ENCODE data around the gene RECK. TPM values are rescaled to one million over a fixed set of nuclear protein-coding genes. Genes with fewer than 3 reads are reported as not detected.
"Not testable (repeated sequence)": the region's sequence is repeated elsewhere in the genome, so short reads cannot be mapped to it uniquely, and the experiment has no call there.

The RECK gene
- total and polyA plus RNA-seq, 7 donors, result 1.4 to 8.0 (median 2.0) TPM

- no peaks in the 10 kb centered on the region for H3K9me3 ChIP-seq
- H3K27ac ChIP-seq, result no peak overlapping the region
- TF ChIP-seq CTCF (IDR thresholded peaks at IDR 0.05), result no peak
- H3K4me3 ChIP-seq, result no peak overlapping the region
- H3K27me3 ChIP-seq (ENCODE audit: insufficient read depth in 3 of 3, low read length in 2 of 3), result no peaks in the 10 kb centered on the region
- 61 to 65% (median 63%) methylated on average over 8 of the region's 8 CpGs for WGBS, 3 donors
- no peaks in the 10 kb centered on the region for H3K4me1 ChIP-seq
- peaks cover 0 to under 1% of the 10 kb centered on the region in 2 donors for H3K36me3 ChIP-seq (ENCODE audit: insufficient read depth in 1 of 2, low read depth in 1 of 2)
- intact Hi-C loops (cut with DNase I), result loop anchor here in 1 of 2 donors (10.0 kb wide), 1 partner anchor 64 kb away; no protein-coding TSS in a partner anchor
- ATAC-seq, result no peak
- no peak for DNase-seq
These were observed 91.6 kb downstream of the RECK start for GRCh38 chr9:36128349-36128748.

- DNase-seq (no peak), ATAC-seq (no peak)
- Histone ChIP-seq H3K27me3 (ENCODE audit: insufficient read depth in 3 of 3, low read length in 2 of 3) (no peaks in the 10 kb centered on the region), H3K36me3 (ENCODE audit: insufficient read depth in 1 of 2, low read depth in 1 of 2) (no peaks in the 10 kb centered on the region), H3K4me1 (no peaks in the 10 kb centered on the region), H3K4me3 (no peak overlapping the region), H3K27ac (no peak overlapping the region), H3K9me3 (no peaks in the 10 kb centered on the region)
- no peak for TF ChIP-seq CTCF (IDR thresholded peaks at IDR 0.05)
- intact Hi-C loops (cut with DNase I), result loop anchor here in 1 of 2 donors (10.0 kb wide), 1 partner anchor 64 kb away; no protein-coding TSS in a partner anchor
- 89 to 92% (median 91%) methylated on average over 12 of the region's 12 CpGs for WGBS, 3 donors
These were observed 92.4 kb downstream of the RECK start for GRCh38 chr9:36129139-36129538.

GRCh38 chr9:36131666-36132065 lies 95.0 kb downstream of the RECK start:
- H3K27ac ChIP-seq; H3K9me3 ChIP-seq; H3K4me1 ChIP-seq; H3K36me3 ChIP-seq (ENCODE audit: insufficient read depth in 1 of 2, low read depth in 1 of 2); ATAC-seq; DNase-seq; intact Hi-C loops (cut with DNase I); H3K4me3 ChIP-seq: not testable (repeated sequence)
- WGBS, 3 donors, result 88 to 89% (median 88%) methylated on average over 7 of the region's 7 CpGs
- H3K27me3 ChIP-seq (ENCODE audit: insufficient read depth in 3 of 3, low read length in 2 of 3), result peaks cover 0 to 14% (median 0%) of the 10 kb centered on the region in 3 donors

GRCh38 chr9:36132086-36132485 lies 95.4 kb downstream of the RECK start:
- no peak for TF ChIP-seq CTCF (IDR thresholded peaks at IDR 0.05)
- Histone ChIP-seq H3K4me3 (no peak overlapping the region), H3K9me3 (no peaks in the 10 kb centered on the region), H3K4me1 (peaks cover 3% of the 10 kb centered on the region), H3K36me3 (ENCODE audit: insufficient read depth in 1 of 2, low read depth in 1 of 2) (no peaks in the 10 kb centered on the region), H3K27ac (no peak overlapping the region), H3K27me3 (ENCODE audit: insufficient read depth in 3 of 3, low read length in 2 of 3) (peaks cover 0 to 18% (median 0%) of the 10 kb centered on the region in 3 donors)
- DNase-seq (no peak), ATAC-seq (no peak)
- WGBS, 3 donors, result 62 to 67% (median 62%) methylated on average over 3 of the region's 3 CpGs
- intact Hi-C loops (cut with DNase I), result no loop called here

GRCh38 chr9:36134761-36135505 lies 98.2 kb downstream of the RECK start:
- peaks cover 0 to 34% (median 0%) of the 10 kb centered on the region in 3 donors for H3K27me3 ChIP-seq (ENCODE audit: insufficient read depth in 3 of 3, low read length in 2 of 3)
- TF ChIP-seq CTCF (IDR thresholded peaks at IDR 0.05), result no peak

More at GRCh38 chr9:36134761-36135505, 98.2 kb downstream of the RECK start:
- no peak for ATAC-seq
- no peaks in the 10 kb centered on the region for H3K36me3 ChIP-seq (ENCODE audit: insufficient read depth in 1 of 2, low read depth in 1 of 2)
- 90 to 92% (median 90%) methylated on average over 9 of the region's 9 CpGs for WGBS, 3 donors
- H3K27ac ChIP-seq, result no peak overlapping the region
- H3K9me3 ChIP-seq, result no peaks in the 10 kb centered on the region
- intact Hi-C loops (cut with DNase I), result loop anchor here in 1 of 2 donors (5.0 kb wide), 1 partner anchor 122 kb away; the partner anchor contains the start of gene GNE
- H3K4me1 ChIP-seq, result peaks cover 8% of the 10 kb centered on the region
- DNase-seq, result no peak
- H3K4me3 ChIP-seq, result no peak overlapping the region

Measured in psoas muscle (tissue), 8 donors.